Common myeloid progenitor, CD34-positive (primary cell): ENCODE measurements around the gene TCF12.

Source experiments
- CTCF ChIA-PET: fragments of 350-600 bp; sonication (Branson Sonifier 250); formaldehyde crosslinking; loops from one replicate; lab custom pipeline; 2021; ENCODE audit warnings: antibody characterized with exemption; lab: Charles Lee
- POLR2A ChIA-PET: fragments of 350-600 bp; sonication (Branson Sonifier 250); formaldehyde crosslinking; loops from one replicate; lab custom pipeline; 2021; ENCODE audit warnings: antibody characterized with exemption; lab: Charles Lee
- DNase-seq, 3 donors: peaks; one replicate each; pipeline versions ENCODE4 v3.0.0 to v3.0.0-alpha.2; 2013
- H3K27ac ChIP-seq, 2 experiments: 1 replicate in 1 of 2; 2 replicates in 1 of 2; pipeline ENCODE4 v1.7.0; 2013; ENCODE audit warnings: inconsistent platforms in 2 of 2, low read length in 2 of 2, mild to moderate bottlenecking in 2 of 2, low read depth in 1 of 2, moderate library complexity in 1 of 2; ENCODE audit not compliant: severe bottlenecking in 2 of 2, insufficient read depth in 1 of 2, poor library complexity in 1 of 2
- H3K27me3 ChIP-seq, 5 experiments: replicated peaks in 2 of 5; 1 replicate in 3 of 5; 2 replicates in 2 of 5; pipeline versions ENCODE4 v1.6.1 to v1.7.0; 2013; ENCODE audit warnings: low read length in 4 of 5, mild to moderate bottlenecking in 2 of 5, moderate library complexity in 2 of 5, inconsistent platforms in 1 of 5; ENCODE audit not compliant: insufficient read depth in 5 of 5, control insufficient read depth in 4 of 5
- H3K36me3 ChIP-seq, 4 experiments: 1 replicate in 2 of 4; 2 replicates in 2 of 4; pipeline versions ENCODE4 v1.6.1 to v1.7.0; 2013; ENCODE audit warnings: low read length in 3 of 4, control low read depth in 1 of 4, mild to moderate bottlenecking in 1 of 4; ENCODE audit not compliant: control insufficient read depth in 4 of 4, insufficient read depth in 4 of 4
- H3K4me1 ChIP-seq, 4 experiments: 1 replicate in 3 of 4; 2 replicates in 1 of 4; pipeline versions ENCODE4 v1.6.1 to v1.7.1; 2013; ENCODE audit warnings: low read length in 3 of 4, mild to moderate bottlenecking in 3 of 4, control low read depth in 1 of 4, inconsistent platforms in 1 of 4, moderate library complexity in 1 of 4; ENCODE audit not compliant: control insufficient read depth in 4 of 4, insufficient read depth in 4 of 4; ENCODE audit errors: control extremely low read depth in 1 of 4
- H3K4me3 ChIP-seq, 7 experiments: 1 replicate in 4 of 7; 2 replicates in 3 of 7; pipeline versions ENCODE4 v1.5.1 to v1.7.0; 2013; ENCODE audit warnings: mild to moderate bottlenecking in 7 of 7, low read length in 6 of 7, moderate library complexity in 6 of 7, inconsistent platforms in 2 of 7, low read depth in 2 of 7, control low read depth in 1 of 7; ENCODE audit not compliant: insufficient read depth in 4 of 7, control insufficient read depth in 1 of 7; ENCODE audit errors: extremely low read depth in 1 of 7
- H3K9me3 ChIP-seq, 5 experiments: 1 replicate in 4 of 5; 2 replicates in 1 of 5; pipeline versions ENCODE4 v1.6.1 to v1.7.1; 2013; ENCODE audit warnings: low read length in 4 of 5, mild to moderate bottlenecking in 2 of 5, inconsistent platforms in 1 of 5, low read depth in 1 of 5, moderate library complexity in 1 of 5; ENCODE audit not compliant: control insufficient read depth in 4 of 5, insufficient read depth in 2 of 5; ENCODE audit errors: control extremely low read depth in 1 of 5
- WGBS: methylation state at CpG from one replicate; pipeline ENCODE4 v1.1.5; 2013; ENCODE audit not compliant: insufficient coverage; 5-methylcytosine and 5-hydroxymethylcytosine counted together

TCF12 gene

DNA sequence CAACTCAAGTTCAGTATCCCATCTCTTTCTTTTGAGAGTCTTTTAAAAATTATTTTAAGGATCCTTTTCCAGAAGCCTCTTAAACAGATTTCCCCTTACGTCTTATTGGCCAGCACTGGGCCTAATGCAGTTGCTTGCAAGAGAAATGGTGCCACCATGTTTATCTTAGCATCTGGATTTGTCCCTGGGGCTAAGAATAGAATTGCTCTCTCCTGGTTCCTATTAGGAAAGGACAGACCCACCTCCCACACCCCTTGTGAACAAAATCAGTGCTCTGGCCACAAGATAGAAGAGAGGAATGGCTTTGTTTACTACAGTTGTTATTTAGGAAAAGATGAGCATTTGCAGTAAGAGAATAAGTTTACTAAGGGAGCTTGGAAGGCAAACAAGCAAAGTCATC is 329.6 kb downstream of the TCF12 start:
- Histone ChIP-seq H3K27ac (no peak overlapping the region), H3K4me1 (peaks cover 0 to 5% (median 0%) of the 10 kb centered on the region in 4 experiments), H3K36me3 (peaks cover 0 to 52% (median 24%) of the 10 kb centered on the region in 4 experiments), H3K4me3 (no peak overlapping the region), H3K9me3 (no peaks in the 10 kb centered on the region), H3K27me3 (no peaks in the 10 kb centered on the region)
- ChIA-PET POLR2A (no interaction called here), CTCF (no interaction called here)
- no peak for DNase-seq
- 100% methylated on average over 1 of the region's 1 CpG for WGBS

GRCh38 chr15:57251308-57251707 is 332.9 kb downstream of the TCF12 start:
- Histone ChIP-seq H3K27ac (no peak overlapping the region), H3K36me3 (peaks cover 5 to 53% (median 27%) of the 10 kb centered on the region in 4 experiments), H3K4me3 (no peak overlapping the region), H3K9me3 (no peaks in the 10 kb centered on the region), H3K4me1 (no peaks in the 10 kb centered on the region), H3K27me3 (no peaks in the 10 kb centered on the region)
- POLR2A ChIA-PET, result no interaction called here
- DNase-seq, result no peak
- CTCF ChIA-PET, result interaction anchor here (1.2 kb wide), 1 partner anchor 14 kb away, joined by 3 read pairs; no protein-coding TSS in a partner anchor

DNA sequence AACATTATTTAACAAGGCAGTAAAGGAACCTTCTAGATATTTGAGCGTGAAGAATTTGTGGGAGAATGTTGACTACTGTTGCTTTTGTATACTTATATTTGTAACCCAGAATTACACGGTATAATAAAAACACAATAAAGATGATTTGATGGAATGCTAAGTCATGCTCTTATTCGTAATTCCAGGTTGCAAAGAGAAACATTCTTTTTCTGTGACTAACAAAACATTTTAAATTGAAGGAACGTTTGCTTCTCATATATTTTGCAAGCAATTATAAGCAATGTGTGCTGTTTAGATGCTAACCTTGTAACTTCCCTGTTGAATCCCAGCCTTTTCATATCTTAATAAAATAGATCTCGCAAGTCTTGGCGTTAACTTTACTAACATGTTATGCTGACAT is 333.5 kb downstream of the TCF12 start:
- 100% methylated on average over 1 of the region's 6 CpGs for WGBS
- H3K36me3 ChIP-seq, result peaks cover 5 to 51% (median 26%) of the 10 kb centered on the region in 4 experiments
- H3K4me1 ChIP-seq, result no peaks in the 10 kb centered on the region
- no peak overlapping the region for H3K27ac ChIP-seq
- H3K9me3 ChIP-seq, result no peaks in the 10 kb centered on the region
- no peak for DNase-seq
- H3K4me3 ChIP-seq, result no peak overlapping the region
- ChIA-PET CTCF (interaction anchor here (1.2 kb wide), 1 partner anchor 14 kb away, joined by 3 read pairs; no protein-coding TSS in a partner anchor), POLR2A (no interaction called here)
- H3K27me3 ChIP-seq, result no peaks in the 10 kb centered on the region

- H3K36me3 ChIP-seq, result peaks cover 5 to 48% (median 23%) of the 10 kb centered on the region in 4 experiments
- POLR2A ChIA-PET, result no interaction called here
- H3K4me3 ChIP-seq, result no peak overlapping the region
- CTCF ChIA-PET, result interaction anchor here (0.8 to 1.2 kb wide), 2 partner anchors 25 to 404 kb away, joined by 3 read pairs; no protein-coding TSS in a partner anchor
- no peaks in the 10 kb centered on the region for H3K4me1 ChIP-seq
- no peaks in the 10 kb centered on the region for H3K27me3 ChIP-seq
- no peak for DNase-seq
- no peak overlapping the region for H3K27ac ChIP-seq
- WGBS, result 98% methylated on average over 4 of the region's 5 CpGs
- H3K9me3 ChIP-seq, result no peaks in the 10 kb centered on the region
Observed at GRCh38 chr15:57253082-57253481, 334.6 kb downstream of the TCF12 start.

- H3K27ac ChIP-seq, result no peak overlapping the region
- no CpG with 5 or more reads among the region's 2 CpGs for WGBS
- DNase-seq, result no peak
- ChIA-PET POLR2A (no interaction called here), CTCF (interaction anchor here (1.2 to 1.3 kb wide), 3 partner anchors 12 to 25 kb away, joined by 3 read pairs; no protein-coding TSS in a partner anchor)
- no peaks in the 10 kb centered on the region for H3K27me3 ChIP-seq
- no peak overlapping the region for H3K4me3 ChIP-seq
- H3K4me1 ChIP-seq, result no peaks in the 10 kb centered on the region
- H3K9me3 ChIP-seq, result no peaks in the 10 kb centered on the region
- H3K36me3 ChIP-seq, result peaks cover 5 to 46% (median 23%) of the 10 kb centered on the region in 4 experiments
Observed at GRCh38 chr15:57253500-57253899, 335.1 kb downstream of the TCF12 start.

- ChIA-PET CTCF (interaction anchor here (1.5 kb wide), 1 partner anchor 13 kb away, joined by 4 read pairs; no protein-coding TSS in a partner anchor), POLR2A (interaction anchor here (1.0 kb wide), 1 partner anchor 12 kb away, joined by 3 read pairs; no protein-coding TSS in a partner anchor)
- no peaks in the 10 kb centered on the region for H3K4me1 ChIP-seq
- no peaks in the 10 kb centered on the region for H3K27me3 ChIP-seq
- H3K27ac ChIP-seq, result no peak overlapping the region
- 100% methylated on average over 1 of the region's 6 CpGs for WGBS
- peaks cover 5 to 42% (median 21%) of the 10 kb centered on the region in 4 experiments for H3K36me3 ChIP-seq
- DNase-seq, result no peak
- no peaks in the 10 kb centered on the region for H3K9me3 ChIP-seq
- no peak overlapping the region for H3K4me3 ChIP-seq
Observed at GRCh38 chr15:57255751-57256341, 337.4 kb downstream of the TCF12 start.

GRCh38 chr15:57256939-57257338 is 338.5 kb downstream of the TCF12 start:
- no peaks in the 10 kb centered on the region for H3K9me3 ChIP-seq
- H3K27me3 ChIP-seq, result no peaks in the 10 kb centered on the region
- CTCF ChIA-PET, result no interaction called here
- 100% methylated on average over 1 of the region's 2 CpGs for WGBS
- peaks cover 5 to 34% (median 24%) of the 10 kb centered on the region in 4 experiments for H3K36me3 ChIP-seq
- POLR2A ChIA-PET, result interaction anchor here (0.6 kb wide), 1 partner anchor 1518 kb away, joined by 3 read pairs; no protein-coding TSS in a partner anchor
- no peak overlapping the region for H3K27ac ChIP-seq
- H3K4me3 ChIP-seq, result peak overlapping the region in 1 of 7 experiments; percentile 6
- DNase-seq, result no peak
- no peaks in the 10 kb centered on the region for H3K4me1 ChIP-seq
